Mesothelial cell of epicardium (in vitro differentiated cells): ENCODE data around the gene PITPNC1. TPM values are rescaled to one million over a fixed set of nuclear protein-coding genes. Genes with fewer than 3 reads are reported as not detected.
"Not testable (repeated sequence)": the region's sequence is repeated elsewhere in the genome, so short reads cannot be mapped to it uniquely, and the experiment has no call there.

Experiments used
- DNase-seq, 2 experiments: peaks; one replicate each; pipeline ENCODE4 v3.0.0; 2021; ENCODE audit warnings: low spot score in 2 of 2; ENCODE audit not compliant: unreplicated experiment in 2 of 2
- H3K27ac Mint-ChIP-seq: 2 replicates; pipeline ENCODE4 v1.8.0; 2021; ENCODE audit warnings: mixed read lengths
- H3K27me3 Mint-ChIP-seq: 2 replicates; pipeline ENCODE4 v1.8.0; 2021; ENCODE audit warnings: low read depth, mixed read lengths
- H3K36me3 Mint-ChIP-seq: 2 replicates; pipeline ENCODE4 v1.8.0; 2021; ENCODE audit warnings: mixed read lengths
- H3K4me1 Mint-ChIP-seq: 2 replicates; pipeline ENCODE4 v1.8.0; 2021; ENCODE audit warnings: mixed read lengths
- H3K4me3 Mint-ChIP-seq: 2 replicates; pipeline ENCODE4 v1.8.0; 2021; ENCODE audit warnings: mild to moderate bottlenecking, moderate library complexity, mixed read lengths
- H3K9me3 Mint-ChIP-seq: 2 replicates; pipeline ENCODE4 v1.8.0; 2021; ENCODE audit warnings: mixed read lengths
- CTCF ChIP-seq: fragments of 200-600 bp; sonication (generic); IDR thresholded peaks from one replicate; pipeline ENCODE4 v1.5.0; 2021; ENCODE audit warnings: antibody characterized with exemption; ENCODE audit not compliant: unreplicated experiment
- total RNA-seq: library from RNA; stranded (reverse); gene quantifications from 3 replicates; pipeline ENCODE4 v1.2.1, GENCODE V29; 2021

Gene PITPNC1
- total RNA-seq, 1 donor from 2014 or later = 19.9 TPM

GRCh38 chr17:67646472-67646871, 269.4 kb downstream of the PITPNC1 start:
- Mint-ChIP-seq H3K27ac (no peak overlapping the region), H3K36me3 (no peaks in the 10 kb centered on the region), H3K4me3 (no peak overlapping the region), H3K27me3 (no peaks in the 10 kb centered on the region), H3K4me1 (no peaks in the 10 kb centered on the region), H3K9me3 (no peaks in the 10 kb centered on the region)
- DNase-seq = no peak
- no peak for TF ChIP-seq CTCF

DNA sequence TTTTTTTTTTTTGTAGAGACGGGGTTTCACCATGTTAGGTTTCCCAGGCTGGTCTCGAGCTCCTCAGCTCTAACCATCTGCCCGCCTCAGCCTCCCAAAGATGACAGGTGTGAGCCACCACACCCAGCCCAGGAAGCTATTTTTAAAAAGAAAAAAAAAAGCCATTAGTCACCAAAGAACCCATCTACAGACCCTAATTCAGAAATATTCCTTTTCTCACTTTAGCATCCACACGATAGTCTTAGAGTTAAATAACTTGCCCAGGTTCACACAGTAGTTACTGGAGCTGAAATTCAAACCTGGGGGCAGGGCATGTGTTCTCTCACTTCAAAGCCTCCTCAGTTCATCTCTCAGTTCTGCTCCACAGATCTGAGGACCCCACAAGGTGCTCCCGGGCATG, 270.4 kb downstream of the PITPNC1 start:
- TF ChIP-seq CTCF = no peak
- H3K4me3 Mint-ChIP-seq = no peak overlapping the region
- H3K36me3 Mint-ChIP-seq = no peaks in the 10 kb centered on the region
- H3K27me3 Mint-ChIP-seq = no peaks in the 10 kb centered on the region
- no peaks in the 10 kb centered on the region for H3K4me1 Mint-ChIP-seq
- H3K27ac Mint-ChIP-seq = no peak overlapping the region
- no peaks in the 10 kb centered on the region for H3K9me3 Mint-ChIP-seq
- DNase-seq = no peak

GRCh38 chr17:67648032-67648905, 271.2 kb downstream of the PITPNC1 start:
- no peaks in the 10 kb centered on the region for H3K4me1 Mint-ChIP-seq
- H3K9me3 Mint-ChIP-seq = no peaks in the 10 kb centered on the region
- peak overlapping the region; percentile 2 for H3K27ac Mint-ChIP-seq
- no peaks in the 10 kb centered on the region for H3K27me3 Mint-ChIP-seq
- DNase-seq = no peak
- H3K36me3 Mint-ChIP-seq = no peaks in the 10 kb centered on the region
- no peak overlapping the region for H3K4me3 Mint-ChIP-seq
- no peak for TF ChIP-seq CTCF

DNA sequence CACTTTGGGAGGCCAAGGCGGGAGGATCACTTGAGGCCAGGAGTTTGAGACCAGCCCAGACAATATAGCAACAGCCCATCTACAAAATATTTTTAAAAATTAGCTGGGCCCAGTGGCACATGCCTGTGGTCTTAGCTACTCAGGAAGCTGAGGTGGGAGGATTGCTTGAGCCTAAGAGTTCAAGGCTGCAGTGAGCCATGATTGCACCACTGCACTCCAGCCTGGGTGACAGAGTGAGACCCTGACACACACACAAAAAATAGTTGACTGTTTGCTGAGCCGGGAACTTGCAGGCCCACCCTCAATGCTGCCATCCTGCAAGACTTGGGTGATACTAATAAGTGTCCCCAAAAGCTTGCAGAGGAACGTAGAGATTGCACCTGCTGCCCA, 271.8 kb downstream of the PITPNC1 start:
- H3K36me3 Mint-ChIP-seq, H3K4me1 Mint-ChIP-seq, H3K27me3 Mint-ChIP-seq, H3K4me3 Mint-ChIP-seq, H3K9me3 Mint-ChIP-seq, DNase-seq, H3K27ac Mint-ChIP-seq: not testable (repeated sequence)

DNA sequence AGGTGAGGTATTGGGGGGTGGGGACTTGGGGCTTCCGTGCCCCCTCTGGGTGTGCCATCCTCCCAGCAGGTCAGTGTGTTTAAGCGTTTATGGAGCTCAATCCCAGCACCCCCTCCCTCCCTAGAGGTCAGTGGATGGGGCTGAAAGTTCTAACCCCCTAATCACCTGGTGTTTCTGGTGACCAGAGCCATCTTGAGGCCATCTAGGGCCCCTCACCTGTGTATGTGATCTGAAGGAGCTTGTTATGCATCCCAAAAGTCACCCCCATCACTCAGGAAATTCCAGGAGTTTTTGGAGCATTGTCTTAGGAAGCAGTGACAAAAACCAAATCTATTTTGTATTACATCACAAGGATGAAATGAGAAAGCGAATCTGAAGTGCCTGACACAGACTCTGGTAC, 272.8 kb downstream of the PITPNC1 start:
- no peak for TF ChIP-seq CTCF
- no peak overlapping the region for H3K27ac Mint-ChIP-seq
- no peaks in the 10 kb centered on the region for H3K36me3 Mint-ChIP-seq
- no peaks in the 10 kb centered on the region for H3K9me3 Mint-ChIP-seq
- no peak for DNase-seq
- no peak overlapping the region for H3K4me3 Mint-ChIP-seq
- no peaks in the 10 kb centered on the region for H3K27me3 Mint-ChIP-seq
- H3K4me1 Mint-ChIP-seq = no peaks in the 10 kb centered on the region

DNA sequence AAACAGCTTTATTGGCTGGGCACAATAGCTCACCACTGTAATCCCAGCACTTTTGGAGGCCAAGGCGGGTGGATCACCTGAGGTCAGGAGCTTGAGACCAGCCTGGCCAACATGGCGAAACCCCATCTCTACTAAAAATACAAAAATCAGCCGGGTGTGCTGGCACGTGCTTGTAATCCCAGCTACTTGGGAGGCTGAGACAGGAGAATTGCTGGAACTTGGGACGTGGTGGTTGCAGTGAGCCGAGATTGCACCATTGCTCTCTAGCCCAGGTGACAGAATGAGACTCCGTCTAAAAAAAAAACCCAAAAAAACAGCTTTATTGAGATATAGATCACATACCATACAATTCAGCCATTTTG, 274.1 kb downstream of the PITPNC1 start:
- H3K27me3 Mint-ChIP-seq, H3K36me3 Mint-ChIP-seq, DNase-seq, H3K27ac Mint-ChIP-seq, H3K9me3 Mint-ChIP-seq, H3K4me1 Mint-ChIP-seq, H3K4me3 Mint-ChIP-seq: not testable (repeated sequence)
